ENCODE results near the gene TRPV4. TPM values are rescaled to one million over a fixed set of nuclear protein-coding genes. Genes with fewer than 3 reads are reported as not detected.
A peak's percentile ranks its signal among the peaks of the same experiment; 100 is the strongest.

Gene TRPV4
- total RNA-seq, 1 donor from 2014 or later: not detected

GRCh38 chr12:109810954-109811623, 22.1 kb downstream of the TRPV4 start:
- no peak for FAIRE-seq
- no peak for DNase-seq (ENCODE audit: low spot score in 2 of 2)

- DNase-seq (ENCODE audit: low spot score in 2 of 2) (no peak), FAIRE-seq (no peak)
Observed at GRCh38 chr12:109808876-109809646, 24.1 kb downstream of the TRPV4 start.

DNA sequence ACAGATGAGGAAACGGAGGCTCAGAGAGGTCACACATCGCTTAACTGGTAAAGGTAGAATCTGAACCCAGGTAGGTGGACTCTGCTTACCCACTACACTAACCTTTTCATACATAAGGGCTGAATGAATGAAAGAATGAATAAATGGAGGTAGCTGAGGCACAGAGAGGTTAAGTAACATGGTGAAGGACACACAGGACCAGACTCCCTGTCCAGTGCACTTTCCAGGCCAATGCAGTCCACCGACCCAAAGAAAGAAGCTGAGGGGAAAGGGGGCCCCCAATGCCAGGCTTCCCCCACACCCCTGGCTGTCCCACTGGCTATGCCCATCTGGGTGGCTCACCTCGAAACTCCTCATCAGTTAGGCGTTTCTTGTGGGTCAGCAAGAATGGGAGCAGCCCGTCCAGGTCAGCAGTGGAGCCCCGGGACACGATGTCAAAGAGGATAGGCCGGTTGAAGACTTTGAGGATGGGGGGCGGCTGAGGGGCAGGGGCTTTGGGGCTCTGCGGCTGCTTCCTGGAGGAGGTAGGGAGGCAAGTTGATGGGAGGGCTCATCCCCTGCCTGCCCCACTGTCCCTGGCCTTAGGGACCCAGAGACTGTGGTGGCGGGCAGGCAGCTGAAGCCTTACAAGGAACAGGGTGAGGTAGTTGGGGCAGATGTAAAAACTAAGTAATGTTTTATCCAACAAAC, 25.1 kb downstream of the TRPV4 start:
- FAIRE-seq (no peak), DNase-seq (ENCODE audit: low spot score in 2 of 2) (no peak)

DNA sequence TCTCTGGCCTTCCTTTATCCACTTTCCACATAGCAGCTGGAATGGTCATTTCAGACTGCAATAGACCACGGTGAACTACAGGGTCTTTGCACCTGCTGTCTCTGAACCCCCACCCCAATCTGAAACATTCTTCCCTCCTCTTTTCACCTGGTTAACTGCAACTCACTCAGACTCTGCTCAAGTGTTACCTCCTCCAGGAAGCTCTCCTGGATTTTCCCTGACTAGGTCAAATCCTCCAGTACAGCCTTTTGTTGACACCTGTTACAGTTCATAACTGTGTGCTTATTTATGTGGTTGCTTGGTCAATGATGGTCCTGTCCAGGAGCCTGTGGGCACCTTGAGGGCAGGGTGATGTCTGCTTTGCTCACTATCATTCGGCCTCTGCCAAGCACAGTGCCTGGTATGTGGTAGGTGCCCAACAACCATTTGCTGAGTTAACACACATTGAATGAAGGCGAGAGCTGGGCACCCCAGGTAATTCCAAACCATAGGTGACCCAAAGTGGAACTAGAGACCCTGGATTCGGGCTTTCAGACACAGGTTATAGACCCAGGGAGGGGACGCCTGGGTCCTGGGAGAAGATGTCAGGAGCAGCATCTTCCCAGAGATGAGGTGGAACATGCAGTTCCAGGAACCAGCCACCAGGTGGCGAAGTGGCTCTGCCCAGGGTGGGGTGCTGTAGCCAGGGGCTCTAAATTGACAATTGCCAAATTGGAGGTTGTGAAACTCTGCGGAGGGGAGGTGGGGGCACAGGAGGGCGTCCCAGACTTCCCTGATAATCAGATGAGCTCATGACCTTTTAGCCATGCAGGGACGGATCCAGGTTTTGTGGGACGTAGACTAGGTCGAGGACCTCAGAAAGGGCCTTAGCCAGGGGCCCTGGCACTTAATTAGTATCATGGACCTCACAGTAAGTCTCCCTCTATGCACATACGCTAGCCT, 28.1 kb downstream of the TRPV4 start:
- peak; percentile 71 to 82 for DNase-seq (ENCODE audit: low spot score in 2 of 2)
- no peak for FAIRE-seq

- DNase-seq (ENCODE audit: low spot score in 2 of 2): no peak
- FAIRE-seq: no peak
Observed at GRCh38 chr12:109803678-109804077, 29.5 kb downstream of the TRPV4 start.

DNA sequence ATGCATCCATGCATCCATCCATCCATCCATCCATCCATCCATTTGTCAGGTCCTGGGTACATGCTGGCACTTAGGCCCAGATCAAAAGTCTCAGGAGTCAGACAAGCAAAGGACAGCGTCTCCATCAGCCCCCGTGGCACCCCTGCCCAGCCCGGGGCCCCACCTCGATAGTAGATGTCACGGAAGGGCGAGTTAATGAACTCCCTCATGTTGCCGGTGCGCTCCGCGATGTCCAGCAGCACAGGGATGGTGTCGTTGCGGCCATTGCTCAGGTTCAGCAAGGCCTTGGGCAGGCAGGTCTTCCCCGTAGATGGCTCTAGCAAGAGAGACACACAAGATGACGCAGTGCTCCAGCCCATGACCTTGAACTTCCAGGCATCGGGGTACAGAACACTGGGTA, 30.4 kb downstream of the TRPV4 start:
- DNase-seq (ENCODE audit: low spot score in 2 of 2) (no peak), FAIRE-seq (no peak)

DNA sequence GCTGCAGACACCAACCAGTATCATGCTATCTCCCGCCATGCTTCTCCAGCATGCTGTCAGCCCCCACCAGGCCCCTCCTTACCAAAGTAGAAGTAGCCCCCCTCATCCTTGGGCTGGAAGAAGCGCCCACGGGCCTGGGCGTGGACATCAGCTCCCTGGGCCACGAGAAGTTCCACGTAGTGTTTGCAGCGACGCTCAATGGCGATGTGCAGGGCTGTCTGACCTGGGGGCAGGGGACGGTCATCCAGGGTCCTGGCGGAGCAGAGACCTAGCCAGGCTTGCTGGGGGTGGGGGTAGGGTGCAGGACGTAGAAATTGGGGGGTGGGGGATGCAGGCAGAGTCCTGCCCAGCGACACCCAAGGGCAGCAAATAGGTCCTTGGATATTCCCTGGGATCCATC, 32.7 kb downstream of the TRPV4 start:
- FAIRE-seq (no peak), DNase-seq (ENCODE audit: low spot score in 2 of 2) (no peak)

DNA sequence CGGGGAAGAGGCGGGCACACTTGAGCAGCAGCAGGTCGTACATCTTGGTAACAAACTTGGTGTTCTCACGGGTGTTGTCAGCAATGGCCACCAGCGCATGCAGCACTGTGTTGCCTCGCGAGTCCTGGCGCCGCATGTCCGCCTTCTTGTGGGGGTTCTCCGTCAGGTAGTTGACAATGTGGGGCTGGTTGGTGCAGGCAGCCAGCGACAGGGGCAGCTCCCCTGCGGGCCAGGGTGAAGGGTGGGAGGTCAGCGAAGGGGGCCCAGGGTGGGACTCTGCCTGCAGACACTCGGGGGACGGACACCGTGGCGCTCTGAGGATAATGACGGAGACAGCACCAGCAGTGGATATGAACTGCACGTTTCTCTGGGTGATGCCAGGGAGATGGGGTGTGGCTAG, 34.5 kb downstream of the TRPV4 start:
- DNase-seq (ENCODE audit: low spot score in 2 of 2) (no peak), FAIRE-seq (no peak)

DNA sequence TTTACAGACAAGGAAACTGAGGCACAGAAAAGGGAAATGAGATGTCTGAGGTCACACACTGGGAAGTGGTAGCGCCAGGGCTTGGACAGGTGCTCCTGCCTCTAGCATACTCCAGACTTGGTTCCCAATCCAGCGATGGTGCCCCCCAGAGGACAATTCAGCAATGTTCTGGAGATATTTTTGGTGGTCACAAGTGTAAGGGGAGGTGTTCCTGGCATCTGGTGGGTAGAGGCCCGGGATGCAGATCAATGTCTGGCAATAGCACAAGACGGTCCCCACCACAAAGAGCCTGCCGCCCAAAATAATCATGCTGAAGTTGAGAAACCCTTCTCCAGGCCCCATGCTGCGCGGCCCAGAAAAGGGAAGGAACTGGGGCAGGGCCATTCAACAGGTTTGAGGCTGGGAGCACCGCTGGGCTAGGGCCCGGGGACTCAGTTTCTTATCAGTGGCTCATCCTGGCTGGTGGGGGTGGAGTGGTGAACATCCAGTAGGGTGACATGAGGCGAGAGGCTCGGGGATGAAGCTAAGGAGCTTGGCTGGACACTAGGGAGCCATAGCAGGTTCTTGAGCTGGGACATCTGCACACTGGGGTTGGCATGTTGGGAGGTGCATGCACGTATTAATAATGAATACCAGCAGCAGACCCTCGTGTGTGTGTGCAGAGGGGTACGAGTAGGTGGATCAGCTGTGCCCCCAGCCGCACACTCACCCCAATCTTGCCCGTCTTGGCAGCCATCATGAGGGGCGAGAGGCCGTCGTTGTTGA, 35.1 kb downstream of the TRPV4 start:
- DNase-seq (ENCODE audit: low spot score in 2 of 2): no peak

DNA sequence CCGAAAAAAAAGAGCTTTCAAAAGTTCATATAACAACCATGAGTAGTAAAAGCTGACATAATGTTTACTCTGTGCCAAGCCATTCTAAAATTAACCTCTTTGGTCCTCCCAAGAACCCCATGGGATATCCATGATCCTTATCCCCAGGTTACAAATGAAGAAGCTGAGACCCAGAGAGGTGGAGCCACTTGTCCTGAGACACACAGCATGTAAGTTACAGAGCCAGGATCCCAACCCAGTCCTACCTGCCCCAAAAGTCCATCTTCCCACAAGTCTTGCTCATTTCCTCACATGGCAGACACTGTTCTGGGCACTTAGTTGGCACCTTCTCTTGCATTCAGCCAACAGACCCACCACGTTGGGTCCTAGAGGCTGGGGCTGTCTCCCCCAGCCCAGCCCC, 37.1 kb downstream of the TRPV4 start:
- no peak for FAIRE-seq
- DNase-seq (ENCODE audit: low spot score in 2 of 2): no peak

More for the DNA sequence above, 35.1 kb downstream of the TRPV4 start:
- FAIRE-seq: no peak

- FAIRE-seq: no peak
- no peak for DNase-seq (ENCODE audit: low spot score in 2 of 2)
Observed at GRCh38 chr12:109795023-109795422, 38.2 kb downstream of the TRPV4 start.

GRCh38 chr12:109793826-109794501, 39.2 kb downstream of the TRPV4 start:
- DNase-seq (ENCODE audit: low spot score in 2 of 2) (no peak), FAIRE-seq (no peak)

GRCh38 chr12:109793411-109793810, 39.8 kb downstream of the TRPV4 start:
- no peak for DNase-seq (ENCODE audit: low spot score in 2 of 2)
- FAIRE-seq: no peak

DNA sequence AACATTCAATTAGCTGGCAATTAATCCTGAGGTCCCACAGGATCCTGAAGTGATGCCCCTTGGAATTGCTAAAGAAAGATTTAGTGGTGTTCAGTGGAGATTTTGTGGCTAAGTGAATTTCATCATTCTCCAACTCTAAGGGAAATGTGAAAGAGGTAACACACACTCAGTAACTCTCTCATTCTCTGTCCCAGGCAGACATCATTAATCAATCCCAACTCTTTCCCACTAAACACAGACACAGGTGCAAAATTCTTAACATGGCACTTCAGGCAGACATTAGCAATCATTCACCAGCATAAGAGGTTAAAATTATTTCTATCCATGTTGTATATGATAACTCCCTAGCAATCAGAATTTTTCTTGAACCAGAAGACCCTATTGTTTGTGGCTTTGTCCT, 40.2 kb downstream of the TRPV4 start:
- FAIRE-seq (no peak), DNase-seq (ENCODE audit: low spot score in 2 of 2) (no peak)

DNA sequence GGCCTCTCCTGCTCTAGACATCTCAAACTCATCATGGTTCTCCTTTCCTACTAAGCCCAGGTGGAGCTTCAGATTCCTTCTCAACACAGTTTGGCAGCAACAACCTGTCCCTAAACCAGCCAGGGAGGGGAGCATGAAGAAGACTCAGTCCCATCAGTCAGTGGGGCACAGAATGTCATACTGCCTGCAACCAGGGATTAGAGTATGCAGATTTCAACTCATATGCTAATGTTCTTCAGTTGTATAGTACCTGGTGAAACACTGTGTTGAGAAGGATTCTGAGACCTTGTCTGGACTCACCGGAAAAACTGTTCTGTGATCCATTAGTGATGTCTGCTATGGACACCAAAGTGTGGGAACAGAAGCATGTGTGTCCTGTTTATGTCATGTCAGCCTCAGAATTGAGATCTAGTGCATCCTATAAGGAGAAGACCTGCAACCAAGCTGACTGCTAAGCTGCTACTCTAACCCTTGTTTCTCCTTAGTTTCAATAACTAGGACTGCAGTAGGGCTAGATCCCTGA, 43.6 kb downstream of the TRPV4 start:
- no peak for FAIRE-seq
- DNase-seq (ENCODE audit: low spot score in 2 of 2): no peak

GRCh38 chr12:109786799-109787198, 46.4 kb downstream of the TRPV4 start:
- FAIRE-seq (no peak), DNase-seq (ENCODE audit: low spot score in 2 of 2) (no peak)

DNA sequence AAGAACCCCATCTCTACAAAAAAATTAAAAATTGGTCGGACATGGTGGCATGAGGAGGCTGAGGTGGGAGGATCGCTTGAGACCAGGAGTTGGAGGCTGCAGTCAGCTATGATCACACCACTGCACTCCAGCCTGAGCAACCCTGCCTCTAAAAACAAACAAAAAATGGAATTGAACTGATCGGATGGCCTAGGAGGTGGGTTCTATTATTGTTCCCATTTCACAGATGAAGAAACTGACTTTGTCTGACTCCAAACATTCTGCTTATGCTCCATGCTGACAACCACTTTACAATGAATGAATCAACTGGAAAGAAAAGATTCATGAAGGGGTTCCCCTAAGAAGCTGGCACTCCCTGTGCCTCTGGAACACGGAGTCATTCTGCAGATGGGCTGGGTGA, 47.3 kb downstream of the TRPV4 start:
- DNase-seq (ENCODE audit: low spot score in 2 of 2) (no peak), FAIRE-seq (no peak)

GRCh38 chr12:109783965-109784244, 49.3 kb downstream of the TRPV4 start:
- DNase-seq (ENCODE audit: low spot score in 2 of 2) (no peak), FAIRE-seq (no peak)
